GM18502 (cell line): ENCODE data around the gene PSME1.

Source experiments
- ATAC-seq: cut with Tn5 transposase; IDR thresholded peaks from one replicate; pipeline ENCODE4 v1.9.1; 2021; ENCODE audit warnings: mild to moderate bottlenecking; ENCODE audit not compliant: unreplicated experiment, poor library complexity

The PSME1 gene

GRCh38 chr14:24184104-24184970, 48.3 kb downstream of the PSME1 start:
- no peak for ATAC-seq

- no peak for ATAC-seq
Measured at GRCh38 chr14:24185026-24185425, 49.0 kb downstream of the PSME1 start.

- ATAC-seq = no peak
Measured at GRCh38 chr14:24185741-24186140, 49.7 kb downstream of the PSME1 start.

- no peak for ATAC-seq
Measured at GRCh38 chr14:24186831-24187538, 51.0 kb downstream of the PSME1 start.

- ATAC-seq = no peak
Measured at GRCh38 chr14:24187539-24187915, 51.5 kb downstream of the PSME1 start.
